Measurements from ENCODE around the gene FAM181A. TPM values are rescaled to one million over a fixed set of nuclear protein-coding genes. Genes with fewer than 3 reads are reported as not detected.

FAM181A gene
- polyA plus RNA-seq, 1 donor (not counting 4 experiments of a cell fraction or from before 2014, with no cell fraction given): 0.04 TPM

DNA sequence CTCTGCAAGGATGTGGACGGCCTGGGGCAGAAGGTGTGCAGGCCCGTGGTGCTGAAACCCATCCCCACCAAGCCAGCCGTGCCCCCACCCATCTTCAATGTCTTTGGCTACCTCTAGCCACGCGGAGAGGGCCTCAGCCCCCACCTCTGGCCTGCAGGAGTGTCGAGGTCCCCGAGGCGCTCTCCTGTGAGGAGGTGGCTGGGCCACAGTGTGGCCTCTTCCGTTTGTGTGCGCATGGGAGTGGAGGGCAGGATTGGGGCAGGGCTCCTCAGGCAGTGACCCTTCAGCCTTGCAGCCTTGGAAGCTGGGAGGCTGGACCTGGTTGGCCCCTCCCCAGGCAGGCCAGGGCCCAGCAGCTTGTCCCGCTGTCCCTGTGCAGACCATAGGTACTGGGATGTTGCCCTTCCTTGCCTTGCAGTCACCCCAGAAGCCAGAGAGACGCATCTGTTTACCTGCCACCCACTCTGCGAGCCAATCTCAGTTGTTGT lies 1.9 kb downstream of the FAM181A start:
- no peaks in the 10 kb centered on the region for H4K20me1 ChIP-seq (ENCODE audit: control insufficient read depth, extremely low read depth, insufficient read depth, low read length)
- H2AFZ ChIP-seq (ENCODE audit: control insufficient read depth, low read length): no peak overlapping the region
- TF ChIP-seq, protein P1, sequence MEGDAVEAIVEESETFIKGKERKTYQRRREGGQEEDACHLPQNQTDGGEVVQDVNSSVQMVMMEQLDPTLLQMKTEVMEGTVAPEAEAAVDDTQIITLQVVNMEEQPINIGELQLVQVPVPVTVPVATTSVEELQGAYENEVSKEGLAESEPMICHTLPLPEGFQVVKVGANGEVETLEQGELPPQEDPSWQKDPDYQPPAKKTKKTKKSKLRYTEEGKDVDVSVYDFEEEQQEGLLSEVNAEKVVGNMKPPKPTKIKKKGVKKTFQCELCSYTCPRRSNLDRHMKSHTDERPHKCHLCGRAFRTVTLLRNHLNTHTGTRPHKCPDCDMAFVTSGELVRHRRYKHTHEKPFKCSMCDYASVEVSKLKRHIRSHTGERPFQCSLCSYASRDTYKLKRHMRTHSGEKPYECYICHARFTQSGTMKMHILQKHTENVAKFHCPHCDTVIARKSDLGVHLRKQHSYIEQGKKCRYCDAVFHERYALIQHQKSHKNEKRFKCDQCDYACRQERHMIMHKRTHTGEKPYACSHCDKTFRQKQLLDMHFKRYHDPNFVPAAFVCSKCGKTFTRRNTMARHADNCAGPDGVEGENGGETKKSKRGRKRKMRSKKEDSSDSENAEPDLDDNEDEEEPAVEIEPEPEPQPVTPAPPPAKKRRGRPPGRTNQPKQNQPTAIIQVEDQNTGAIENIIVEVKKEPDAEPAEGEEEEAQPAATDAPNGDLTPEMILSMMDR (optimal IDR thresholded peaks at IDR 0.05 in 1 of 3, IDR thresholded peaks at IDR 0.05 in 1 of 3, conservative IDR thresholded peaks at IDR 0.05 in 1 of 3; ENCODE audit: extremely low read depth in 1 of 3, insufficient read depth in 2 of 3, low read length in 3 of 3): no peak
- H3K9me3 ChIP-seq (ENCODE audit: control insufficient read depth, low read depth, low read length): no peaks in the 10 kb centered on the region
- no peak overlapping the region for H3K27ac ChIP-seq (ENCODE audit: control insufficient read depth, insufficient read depth, low read length)
- FAIRE-seq: no peak
- no peaks in the 10 kb centered on the region for H3K4me1 ChIP-seq (ENCODE audit: control insufficient read depth, extremely low read depth, insufficient read depth, low read length)
- H3K79me2 ChIP-seq (ENCODE audit: control insufficient read depth, insufficient read depth, low read length): no peaks in the 10 kb centered on the region
- no peak overlapping the region for H3K4me2 ChIP-seq (ENCODE audit: control insufficient read depth, extremely low read depth, insufficient read depth, low read depth, low read length)
- H3K36me3 ChIP-seq (ENCODE audit: control insufficient read depth in 2 of 2, extremely low read depth in 1 of 2, insufficient read depth in 2 of 2, low read length in 2 of 2): no peaks in the 10 kb centered on the region
- no peaks in the 10 kb centered on the region for H3K27me3 ChIP-seq (ENCODE audit: control insufficient read depth, extremely low read depth, insufficient read depth, low read length)
- H3K9me1 ChIP-seq (ENCODE audit: control insufficient read depth, extremely low read depth, insufficient read depth, low read length): no peaks in the 10 kb centered on the region
- no peak overlapping the region for H3K9ac ChIP-seq (ENCODE audit: control insufficient read depth, extremely low read depth, insufficient read depth, low read length)
- dilution Hi-C loops (cut with MboI; ENCODE audit: extremely low pct_ligation_motif_present, low sequenced_read_pairs): no loop called here
- DNase-seq (ENCODE audit: low read depth, low spot score): no peak
- H3K4me3 ChIP-seq (ENCODE audit: control insufficient read depth in 2 of 3, extremely low read depth in 1 of 3, insufficient read depth in 2 of 3, low read depth in 1 of 3, low read length in 3 of 3): no peak overlapping the region

- no peaks in the 10 kb centered on the region for H3K36me3 ChIP-seq (ENCODE audit: control insufficient read depth in 2 of 2, extremely low read depth in 1 of 2, insufficient read depth in 2 of 2, low read length in 2 of 2)
- dilution Hi-C loops (cut with MboI; ENCODE audit: extremely low pct_ligation_motif_present, low sequenced_read_pairs): no loop called here
- H3K4me3 ChIP-seq (ENCODE audit: control insufficient read depth in 2 of 3, extremely low read depth in 1 of 3, insufficient read depth in 2 of 3, low read depth in 1 of 3, low read length in 3 of 3): no peak overlapping the region
- no peaks in the 10 kb centered on the region for H3K27me3 ChIP-seq (ENCODE audit: control insufficient read depth, extremely low read depth, insufficient read depth, low read length)
- H3K9me1 ChIP-seq (ENCODE audit: control insufficient read depth, extremely low read depth, insufficient read depth, low read length): no peaks in the 10 kb centered on the region
- no peaks in the 10 kb centered on the region for H4K20me1 ChIP-seq (ENCODE audit: control insufficient read depth, extremely low read depth, insufficient read depth, low read length)
- FAIRE-seq (no peak), DNase-seq (ENCODE audit: low read depth, low spot score) (no peak)
- no peak overlapping the region for H3K9ac ChIP-seq (ENCODE audit: control insufficient read depth, extremely low read depth, insufficient read depth, low read length)
- no peaks in the 10 kb centered on the region for H3K9me3 ChIP-seq (ENCODE audit: control insufficient read depth, low read depth, low read length)
- no peak overlapping the region for H3K4me2 ChIP-seq (ENCODE audit: control insufficient read depth, extremely low read depth, insufficient read depth, low read depth, low read length)
- no peak for TF ChIP-seq EZH2 (IDR thresholded peaks at IDR 0.05; ENCODE audit: low read length)
- TF ChIP-seq, protein P1 (optimal IDR thresholded peaks at IDR 0.05 in 1 of 3, IDR thresholded peaks at IDR 0.05 in 1 of 3, conservative IDR thresholded peaks at IDR 0.05 in 1 of 3; ENCODE audit: extremely low read depth in 1 of 3, insufficient read depth in 2 of 3, low read length in 3 of 3): no peak
- H3K27ac ChIP-seq (ENCODE audit: control insufficient read depth, insufficient read depth, low read length): no peak overlapping the region
- no peak overlapping the region for H2AFZ ChIP-seq (ENCODE audit: control insufficient read depth, low read length)
- H3K4me1 ChIP-seq (ENCODE audit: control insufficient read depth, extremely low read depth, insufficient read depth, low read length): no peaks in the 10 kb centered on the region
- H3K79me2 ChIP-seq (ENCODE audit: control insufficient read depth, insufficient read depth, low read length): no peaks in the 10 kb centered on the region
Measured at GRCh38 chr14:93929657-93930056, 2.5 kb downstream of the FAM181A start.

Measured in keratinocyte (primary cell).